IPS-NIHi7 (cell line): ENCODE results near the gene ONECUT1.
A peak's percentile ranks its signal among the peaks of the same experiment; 100 is the strongest.

Experiments
- DNase-seq: peaks from one replicate; pipeline ENCODE4 v3.0.0; 2012; ENCODE audit warnings: mixed read lengths; ENCODE audit errors: extremely low spot score

ONECUT1 gene

GRCh38 chr15:52732551-52732950 is 57.6 kb downstream of the ONECUT1 start:
- DNase-seq = no peak

- DNase-seq = no peak
Observed at GRCh38 chr15:52731732-52732470, 58.2 kb downstream of the ONECUT1 start.

DNA sequence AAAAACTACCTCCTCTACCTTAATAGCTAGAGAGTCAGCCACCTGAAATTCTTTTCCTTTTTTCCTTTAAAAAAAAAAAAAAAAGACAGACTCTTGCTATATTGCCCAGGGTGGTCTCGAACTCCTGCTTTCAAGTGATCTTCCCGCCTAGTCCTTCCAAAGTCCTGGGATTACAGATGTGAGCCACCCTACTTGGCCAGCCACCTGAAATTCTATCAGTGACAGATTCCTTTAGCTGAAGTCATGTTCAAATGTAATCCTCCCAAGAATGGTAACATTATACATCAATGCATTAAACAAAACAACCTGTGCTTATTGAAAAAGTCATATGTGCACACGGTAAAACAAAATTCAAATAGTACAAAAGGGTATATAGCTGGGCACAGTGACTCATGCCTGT is 59.1 kb downstream of the ONECUT1 start:
- no peak for DNase-seq

GRCh38 chr15:52730594-52730993 is 59.5 kb downstream of the ONECUT1 start:
- no peak for DNase-seq

DNA sequence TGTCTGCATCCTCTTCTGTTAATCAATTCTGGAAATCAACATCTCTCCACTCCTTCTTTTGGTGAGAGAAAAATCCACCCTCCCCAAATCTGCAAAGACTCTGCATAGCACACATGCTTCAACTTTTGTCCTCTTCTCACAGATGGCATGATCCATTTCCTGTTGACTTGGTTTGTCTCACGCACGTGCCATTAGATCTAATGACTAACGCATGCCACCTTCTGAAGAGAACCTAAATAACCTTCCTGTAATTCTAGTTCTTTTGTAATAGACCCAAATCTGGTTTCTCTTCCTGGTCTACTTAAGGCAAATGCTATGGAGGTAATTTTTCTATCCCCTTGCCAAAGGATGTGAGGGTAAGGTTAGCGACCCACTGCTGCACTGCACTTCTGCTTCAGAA is 60.0 kb downstream of the ONECUT1 start:
- DNase-seq = no peak

GRCh38 chr15:52728899-52729298 is 61.2 kb downstream of the ONECUT1 start:
- no peak for DNase-seq

DNA sequence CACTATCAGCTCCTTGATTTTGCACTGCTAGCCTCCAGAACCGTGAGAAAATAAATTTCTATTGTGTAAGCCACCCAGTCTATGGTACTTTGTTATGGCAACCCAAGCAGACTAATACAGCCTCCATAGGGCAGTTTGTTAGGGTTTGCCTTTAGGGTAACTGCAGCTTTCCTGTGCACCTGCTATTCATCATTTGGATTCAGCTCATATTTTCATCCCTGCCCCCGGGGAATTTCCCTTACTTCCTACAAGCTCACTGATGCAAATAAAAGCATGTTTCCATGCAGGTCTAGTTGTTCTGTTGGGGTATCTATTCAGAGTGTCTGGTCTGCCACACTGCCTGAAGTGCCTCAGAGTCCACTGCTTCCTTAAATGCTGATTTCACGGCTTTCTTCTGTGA is 62.3 kb downstream of the ONECUT1 start:
- DNase-seq = no peak

- no peak for DNase-seq
Observed at GRCh38 chr15:52726195-52726594, 63.9 kb downstream of the ONECUT1 start.

- DNase-seq = no peak
Observed at GRCh38 chr15:52718551-52718950, 71.6 kb downstream of the ONECUT1 start.

GRCh38 chr15:52717924-52718323 is 72.2 kb downstream of the ONECUT1 start:
- no peak for DNase-seq

- no peak for DNase-seq
Observed at GRCh38 chr15:52717481-52717880, 72.7 kb downstream of the ONECUT1 start.

DNA sequence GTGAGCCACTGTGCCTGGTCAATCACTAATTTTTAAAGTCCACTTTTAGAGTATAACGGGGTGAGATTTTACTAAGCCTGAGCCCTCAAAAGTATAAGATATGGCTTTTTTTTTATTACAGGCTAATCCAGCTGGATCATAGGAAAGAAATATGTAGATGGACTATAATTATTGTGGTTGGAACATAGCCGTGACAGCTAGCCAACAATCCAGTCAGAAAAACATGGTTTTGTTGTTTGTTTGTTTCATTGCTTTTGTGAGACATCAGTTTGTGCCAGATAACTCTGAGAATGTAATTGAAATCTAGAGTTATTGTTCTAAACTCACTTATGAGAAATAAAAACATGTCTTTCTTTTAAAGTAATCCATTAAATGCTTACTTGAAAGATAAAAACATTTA is 73.6 kb downstream of the ONECUT1 start:
- no peak for DNase-seq

- DNase-seq = no peak
Observed at GRCh38 chr15:52715411-52715810, 74.7 kb downstream of the ONECUT1 start.

DNA sequence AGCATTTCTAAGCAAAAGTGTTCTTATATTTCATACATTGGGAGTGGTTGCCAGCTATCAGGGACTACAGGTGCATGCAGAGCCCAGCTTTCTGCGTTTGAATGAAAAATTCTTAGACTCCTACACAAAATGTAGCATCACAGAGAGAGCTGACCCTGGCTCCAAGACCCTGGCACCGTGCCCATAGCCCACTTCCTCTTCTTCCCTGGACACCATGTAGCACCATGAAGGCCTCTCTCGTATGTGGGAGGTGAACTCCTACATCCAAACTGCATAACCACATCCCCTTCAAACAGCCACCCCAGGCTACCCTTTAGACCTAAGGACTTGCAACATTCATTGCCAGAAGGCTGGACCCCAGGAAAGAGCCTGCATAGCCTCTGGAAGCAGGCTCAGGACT is 75.2 kb downstream of the ONECUT1 start:
- DNase-seq = no peak

DNA sequence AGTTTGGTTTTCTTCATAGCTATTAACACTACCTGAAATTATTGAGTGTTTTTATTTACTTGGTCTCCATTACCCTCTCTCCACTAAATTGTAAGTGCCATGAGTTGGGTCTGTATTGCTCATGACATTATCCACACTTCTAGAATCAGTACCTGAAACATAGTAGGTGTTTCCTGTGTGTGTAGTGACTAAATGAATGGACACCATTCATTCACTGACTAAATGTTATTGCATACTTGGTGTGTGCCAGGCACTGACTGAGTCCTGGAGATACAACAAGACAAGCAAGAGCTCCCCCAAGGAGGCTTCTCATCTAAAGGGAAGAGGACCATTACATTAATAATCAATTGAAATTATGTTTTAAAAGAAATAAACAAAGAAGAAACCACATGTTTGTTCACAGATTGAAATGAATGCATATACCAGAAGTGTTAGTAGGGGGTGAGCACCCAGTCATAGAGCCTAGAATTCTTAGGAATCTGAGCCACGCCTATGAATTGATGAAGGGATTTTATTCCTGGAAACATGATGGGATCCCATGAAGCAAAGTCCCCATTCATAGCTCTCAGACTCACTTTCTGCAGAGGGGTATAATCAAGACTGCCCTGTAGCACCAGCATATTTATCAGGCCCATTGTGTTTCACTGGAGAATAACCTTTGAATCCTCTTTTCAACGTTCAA is 79.3 kb downstream of the ONECUT1 start:
- DNase-seq = no peak

DNA sequence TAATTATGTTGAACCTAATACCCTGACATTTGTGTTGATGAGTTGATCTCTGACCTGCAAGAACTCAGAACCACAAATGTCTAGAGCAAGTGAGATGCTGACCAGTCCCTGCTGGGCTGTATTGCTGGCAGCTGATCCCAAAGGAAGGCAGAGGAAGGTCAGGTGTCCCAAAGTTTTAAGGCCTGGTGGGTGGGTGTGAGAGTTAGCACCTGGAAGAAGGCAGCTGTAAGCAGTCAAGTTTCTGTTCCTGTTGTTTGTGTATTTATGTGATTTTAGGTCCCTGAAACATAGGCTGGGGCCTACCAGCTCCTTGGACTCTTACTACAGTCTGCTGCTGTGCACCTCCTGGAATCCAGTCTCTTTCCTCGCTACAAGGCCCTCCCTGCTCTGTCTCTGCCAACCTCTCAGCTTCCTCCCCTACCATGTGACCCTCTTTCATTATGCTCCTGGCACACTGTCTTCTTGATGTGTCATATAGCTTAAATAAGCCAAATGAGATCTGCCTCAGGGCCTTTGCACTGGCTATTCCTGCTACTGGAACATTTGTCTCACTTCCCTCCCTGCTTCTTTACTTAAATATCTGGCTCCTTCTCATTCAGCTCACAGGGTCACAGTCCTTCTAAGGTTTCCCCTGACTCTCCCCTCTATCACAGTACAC is 80.0 kb downstream of the ONECUT1 start:
- no peak for DNase-seq

GRCh38 chr15:52709187-52709981 is 80.8 kb downstream of the ONECUT1 start:
- peak; percentile 80 for DNase-seq
